ENCODE data around the gene C6orf52. TPM values are rescaled to one million over a fixed set of nuclear protein-coding genes. Genes with fewer than 3 reads are reported as not detected.

Gene C6orf52
- polyA plus RNA-seq, 1 of the 3 experiments (the other 2 are of a cell fraction): 1.4 TPM

GRCh38 chr6:10643201-10643651, 51.2 kb downstream of the C6orf52 start (continued):
- TF ChIP-seq MAX (IDR thresholded peaks at IDR 0.05; ENCODE audit: low read depth): no peak
- TF ChIP-seq USF1 (IDR thresholded peaks at IDR 0.05; ENCODE audit: borderline replicate concordance, low read depth): no peak
- TF ChIP-seq SIN3A (IDR thresholded peaks at IDR 0.05; ENCODE audit: borderline replicate concordance, low read depth, low read length): no peak

GRCh38 chr6:10641528-10641927, 52.9 kb downstream of the C6orf52 start:
- POLR2A ChIA-PET: no interaction called here
- Histone ChIP-seq H3K4me3 (ENCODE audit: low read depth in 2 of 2, low read length in 1 of 2) (no peak overlapping the region), H3K9me3 (no peaks in the 10 kb centered on the region), H2AFZ (ENCODE audit: low read depth) (no peak overlapping the region), H3K79me2 (ENCODE audit: insufficient read depth) (no peaks in the 10 kb centered on the region), H4K20me1 (ENCODE audit: insufficient read depth) (no peaks in the 10 kb centered on the region), H3K9ac (no peak overlapping the region), H3K27ac (ENCODE audit: low read depth in 2 of 2, low read length in 1 of 2) (no peak overlapping the region), H3K4me1 (ENCODE audit: control insufficient read depth in 1 of 2, insufficient read depth in 2 of 2, low read depth in 1 of 2, low read length in 1 of 2) (no peaks in the 10 kb centered on the region), H3K36me3 (replicated peaks in 1 of 2; ENCODE audit: control insufficient read depth in 1 of 2, insufficient read depth in 2 of 2, low read length in 1 of 2) (peaks cover 0 to 4% of the 10 kb centered on the region in 2 experiments), H3K27me3 (ENCODE audit: insufficient read depth) (no peaks in the 10 kb centered on the region), H3F3A (replicated peaks; ENCODE audit: insufficient read depth) (no peaks in the 10 kb centered on the region), H3K9me2 (0 out of 2 replicates have a peak, but pooled peaks cover 3% of the 10 kb centered on the region), H3K4me2 (no peak overlapping the region)
- DNase-seq: no peak
- no peak for TF ChIP-seq MAX (IDR thresholded peaks at IDR 0.05; ENCODE audit: low read depth)
- no peak for TF ChIP-seq RXRA (IDR thresholded peaks at IDR 0.05; ENCODE audit: borderline replicate concordance, low read depth)
- no peak for TF ChIP-seq GABPA (IDR thresholded peaks at IDR 0.05; ENCODE audit: low read depth)
- no peak for TF ChIP-seq TCF12 (IDR thresholded peaks at IDR 0.05)
- TF ChIP-seq TEAD4 (IDR thresholded peaks at IDR 0.05; ENCODE audit: borderline replicate concordance, insufficient read depth): no peak
- TF ChIP-seq EP300 (IDR thresholded peaks at IDR 0.05; ENCODE audit: borderline replicate concordance in 1 of 2, low read depth in 1 of 2, low read length in 1 of 2): no peak
- no peak for TF ChIP-seq REST (IDR thresholded peaks at IDR 0.05; ENCODE audit: low read depth, low read length)
- TF ChIP-seq NRF1 (IDR thresholded peaks at IDR 0.05; ENCODE audit: low read depth, low read length): no peak
- no peak for TF ChIP-seq ELF1 (IDR thresholded peaks at IDR 0.05)
- TF ChIP-seq CHD2 (IDR thresholded peaks at IDR 0.05; ENCODE audit: low read length, partially characterized antibody): no peak
- no peak for TF ChIP-seq RCOR1 (IDR thresholded peaks at IDR 0.05; ENCODE audit: low read length)
- no peak for TF ChIP-seq GATA2 (CRISPR knock-in tag; IDR thresholded peaks at IDR 0.05)
- WGBS (ENCODE audit: low lambda C conversion rate): 83% methylated on average over 3 of the region's 3 CpGs
- CTCF ChIA-PET: no interaction called here
